LNCaP clone FGC (cell line): ENCODE results near the gene SPRED1.

ENCODE experiments used
- DNase-seq: peaks from one replicate; pipeline ENCODE4 v3.0.0-alpha.2; 2011; ENCODE audit warnings: low read depth
- H3K4me3 ChIP-seq: 2 replicates; pipeline ENCODE4 v1.5.1; 2011; ENCODE audit warnings: mild to moderate bottlenecking, low read depth, low read length, control low read depth
- CTCF ChIP-seq: IDR thresholded peaks from 2 replicates; pipeline ENCODE4 v1.5.1; 2012; ENCODE audit warnings: mild to moderate bottlenecking; ENCODE audit not compliant: control insufficient read depth, insufficient read depth; ENCODE audit errors: extremely low read depth

The SPRED1 gene

GRCh38 chr15:38297623-38298388 lies 45.2 kb downstream of the SPRED1 start:
- no peak for TF ChIP-seq CTCF
- DNase-seq: no peak
- H3K4me3 ChIP-seq: no peak overlapping the region

- no peak for TF ChIP-seq CTCF
- DNase-seq: no peak
- H3K4me3 ChIP-seq: no peak overlapping the region
Measured at GRCh38 chr15:38299216-38299615, 46.6 kb downstream of the SPRED1 start.

- no peak overlapping the region for H3K4me3 ChIP-seq
- no peak for TF ChIP-seq CTCF
- no peak for DNase-seq
Measured at GRCh38 chr15:38300395-38300794, 47.8 kb downstream of the SPRED1 start.

GRCh38 chr15:38304481-38304880 lies 51.8 kb downstream of the SPRED1 start:
- DNase-seq: no peak
- no peak for TF ChIP-seq CTCF
- H3K4me3 ChIP-seq: no peak overlapping the region

GRCh38 chr15:38307251-38307650 lies 54.6 kb downstream of the SPRED1 start:
- TF ChIP-seq CTCF: no peak
- no peak for DNase-seq
- H3K4me3 ChIP-seq: no peak overlapping the region

- no peak for DNase-seq
- no peak overlapping the region for H3K4me3 ChIP-seq
- TF ChIP-seq CTCF: no peak
Measured at GRCh38 chr15:38307861-38308641, 55.4 kb downstream of the SPRED1 start.
